Left lung (tissue), 10 donors: ENCODE results near the gene TMEM43. TPM values are rescaled to one million over a fixed set of nuclear protein-coding genes. Genes with fewer than 3 reads are reported as not detected.
A peak's percentile ranks its signal among the peaks of the same experiment; 100 is the strongest.

Source experiments
- ATAC-seq: fragments of 200-7000 bp; cut with Tn5 transposase; one replicate; pipeline ENCODE4 v1.9.1; 2020; ENCODE audit warnings: moderate library complexity
- DNase-seq, 4 donors: peaks; one replicate each; pipeline ENCODE4 v3.0.0-alpha.2; 2013 to 2020
- H3K27ac ChIP-seq, 2 donors: fragments of 200-600 bp; sonication (generic) in 1 of 2; one replicate each; pipeline versions ENCODE4 v1.5.0 to v1.8.0; 2020 to 2021
- H3K27me3 ChIP-seq, 2 donors: fragments of 200-600 bp; sonication (generic) in 1 of 2; one replicate each; pipeline versions ENCODE4 v1.5.0 to v1.8.0; 2020 to 2021
- H3K36me3 ChIP-seq, 2 donors: fragments of 200-600 bp; sonication (generic) in 1 of 2; one replicate each; pipeline versions ENCODE4 v1.5.0 to v1.8.0; 2020 to 2021
- H3K4me1 ChIP-seq, 2 donors: fragments of 200-600 bp; one replicate each; pipeline ENCODE4 v1.8.0; 2021
- H3K4me3 ChIP-seq, 2 donors: fragments of 200-600 bp; sonication (generic) in 1 of 2; one replicate each; pipeline versions ENCODE4 v1.5.0 to v1.8.0; 2020 to 2021; ENCODE audit warnings: mild to moderate bottlenecking in 1 of 2
- H3K9me3 ChIP-seq, 2 donors: fragments of 200-600 bp; sonication (generic) in 1 of 2; one replicate each; pipeline versions ENCODE4 v1.5.0 to v1.8.0; 2020 to 2021
- intact Hi-C, 2 donors: fragments of 100-400 bp; cut with DNase I; formaldehyde crosslinking; loops; one replicate each; pipeline versions ENCODE4 v1.11.2 to v1.14.2; 2022
- polyA plus RNA-seq, 6 donors: library from polyadenylated mRNA; unstranded; fragments of 120-200 nt; gene quantifications; one replicate each; pipeline ENCODE4 v1.2.1, GENCODE V29; 2013; ENCODE audit not compliant: insufficient read length in 6 of 6
- total RNA-seq, 2 donors: library from RNA; stranded (reverse); fragmentation: NEBNext Ultra II Directional; extraction: Animal tissue kit (Norgen Biotek cat#: 25700); gene quantifications; one replicate each; pipeline ENCODE4 v1.2.1, GENCODE V29; 2021
- TF ChIP-seq, protein P1 (sequence below), 2 donors: fragments of 200-600 bp; sonication (generic) in 1 of 2; IDR thresholded peaks; one replicate each; pipeline versions ENCODE4 v1.5.0 to v1.8.0; 2021; ENCODE audit warnings: antibody characterized with exemption in 2 of 2
- donor health status: DM: no; HTN: yes; CAD: no.
- donor health status: DM: no; HTN: no; CAD: no.

The TMEM43 gene
- total and polyA plus RNA-seq, 8 donors: 62.2 to 104 (median 64.3) TPM

DNA sequence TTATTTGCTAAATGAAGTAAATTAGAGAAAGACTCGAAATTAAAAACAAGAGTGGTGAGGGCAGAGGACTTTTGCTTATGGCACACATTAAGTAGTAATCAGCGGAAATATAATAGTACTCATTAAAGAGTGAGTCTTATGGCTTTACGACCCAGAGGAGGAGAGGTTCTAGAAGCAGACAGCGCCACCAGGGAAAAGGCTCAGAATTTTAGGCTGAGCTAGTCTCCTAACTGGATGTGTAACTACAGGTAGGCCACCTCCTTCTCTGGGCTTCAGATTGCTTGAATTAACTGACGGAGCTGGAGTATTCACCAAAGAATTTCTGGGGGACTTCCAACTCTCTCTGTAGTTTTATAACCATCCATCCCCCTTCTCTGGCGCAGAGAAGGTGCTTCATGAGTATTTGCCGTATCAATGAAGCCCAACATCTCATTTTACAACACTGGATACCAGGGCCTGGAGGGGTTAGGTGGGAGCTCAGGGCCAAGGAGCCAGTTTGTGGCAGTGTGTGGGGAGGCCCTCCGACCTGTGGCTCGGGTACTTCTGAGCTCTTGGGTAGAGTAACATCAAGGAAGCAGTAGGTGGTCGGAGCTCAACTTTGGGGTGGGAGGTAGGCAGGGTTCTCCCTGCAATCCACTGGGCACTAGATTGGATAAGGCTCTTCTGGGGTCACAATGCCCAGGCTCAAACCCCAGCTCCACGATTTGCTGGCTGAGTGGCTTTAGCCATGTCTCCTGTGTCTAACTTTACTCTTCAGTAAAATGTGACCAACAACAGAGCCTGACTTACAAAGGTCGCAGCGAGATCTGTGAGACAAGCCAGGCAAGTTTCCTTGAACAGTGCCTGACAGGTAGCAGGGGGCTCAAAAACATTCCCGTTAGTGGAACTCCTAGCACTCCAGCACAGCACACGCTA lies 1.3 kb upstream of the TMEM43 start:
- intact Hi-C loops: no loop called here
- TF ChIP-seq, protein P1, sequence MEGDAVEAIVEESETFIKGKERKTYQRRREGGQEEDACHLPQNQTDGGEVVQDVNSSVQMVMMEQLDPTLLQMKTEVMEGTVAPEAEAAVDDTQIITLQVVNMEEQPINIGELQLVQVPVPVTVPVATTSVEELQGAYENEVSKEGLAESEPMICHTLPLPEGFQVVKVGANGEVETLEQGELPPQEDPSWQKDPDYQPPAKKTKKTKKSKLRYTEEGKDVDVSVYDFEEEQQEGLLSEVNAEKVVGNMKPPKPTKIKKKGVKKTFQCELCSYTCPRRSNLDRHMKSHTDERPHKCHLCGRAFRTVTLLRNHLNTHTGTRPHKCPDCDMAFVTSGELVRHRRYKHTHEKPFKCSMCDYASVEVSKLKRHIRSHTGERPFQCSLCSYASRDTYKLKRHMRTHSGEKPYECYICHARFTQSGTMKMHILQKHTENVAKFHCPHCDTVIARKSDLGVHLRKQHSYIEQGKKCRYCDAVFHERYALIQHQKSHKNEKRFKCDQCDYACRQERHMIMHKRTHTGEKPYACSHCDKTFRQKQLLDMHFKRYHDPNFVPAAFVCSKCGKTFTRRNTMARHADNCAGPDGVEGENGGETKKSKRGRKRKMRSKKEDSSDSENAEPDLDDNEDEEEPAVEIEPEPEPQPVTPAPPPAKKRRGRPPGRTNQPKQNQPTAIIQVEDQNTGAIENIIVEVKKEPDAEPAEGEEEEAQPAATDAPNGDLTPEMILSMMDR (IDR thresholded peaks at IDR 0.05): no peak
- Histone ChIP-seq H3K27me3 (no peaks in the 10 kb centered on the region), H3K9me3 (no peaks in the 10 kb centered on the region), H3K4me1 (peaks cover 19 to 41% of the 10 kb centered on the region in 2 donors), H3K4me3 (peak overlapping the region; percentile 89 to 96), H3K36me3 (peaks cover 0 to 22% of the 10 kb centered on the region in 2 donors), H3K27ac (peak overlapping the region; percentile 94 to 97)
- DNase-seq (peak in 1 of 4 donors; percentile 33), ATAC-seq (no peak)

DNA sequence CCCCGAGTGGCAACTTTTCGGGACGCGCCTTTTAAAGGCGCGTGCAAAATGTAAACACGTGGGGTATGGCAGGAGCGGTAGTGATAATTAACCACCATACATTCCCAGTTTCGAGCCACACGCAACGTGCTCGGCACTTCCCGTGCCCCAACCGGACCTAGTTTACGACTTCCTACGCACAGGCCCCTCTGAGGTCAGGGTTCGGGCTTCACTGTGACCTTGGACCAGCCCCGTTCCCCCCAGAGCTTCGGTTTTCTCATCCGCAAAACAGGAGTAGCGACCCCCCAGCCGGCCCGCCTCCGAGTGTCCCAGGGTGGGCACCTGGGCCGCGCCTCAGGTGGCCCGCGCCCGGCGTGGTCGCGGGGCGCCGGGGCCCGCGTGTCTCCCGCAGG lies 633 bp upstream of the TMEM43 start:
- H3K4me3 ChIP-seq: peak overlapping the region; percentile 89 to 96
- ATAC-seq (peak; percentile 36), DNase-seq (peak in 3 of 4 donors; percentile 31 to 78 (median 44))
- TF ChIP-seq, protein P1 (IDR thresholded peaks at IDR 0.05): no peak
- H3K27me3 ChIP-seq: no peaks in the 10 kb centered on the region
- H3K27ac ChIP-seq: peak overlapping the region; percentile 94 to 97
- intact Hi-C loops: no loop called here
- peaks cover 0 to 29% of the 10 kb centered on the region in 2 donors for H3K36me3 ChIP-seq
- peaks cover 19 to 41% of the 10 kb centered on the region in 2 donors for H3K4me1 ChIP-seq
- no peaks in the 10 kb centered on the region for H3K9me3 ChIP-seq

DNA sequence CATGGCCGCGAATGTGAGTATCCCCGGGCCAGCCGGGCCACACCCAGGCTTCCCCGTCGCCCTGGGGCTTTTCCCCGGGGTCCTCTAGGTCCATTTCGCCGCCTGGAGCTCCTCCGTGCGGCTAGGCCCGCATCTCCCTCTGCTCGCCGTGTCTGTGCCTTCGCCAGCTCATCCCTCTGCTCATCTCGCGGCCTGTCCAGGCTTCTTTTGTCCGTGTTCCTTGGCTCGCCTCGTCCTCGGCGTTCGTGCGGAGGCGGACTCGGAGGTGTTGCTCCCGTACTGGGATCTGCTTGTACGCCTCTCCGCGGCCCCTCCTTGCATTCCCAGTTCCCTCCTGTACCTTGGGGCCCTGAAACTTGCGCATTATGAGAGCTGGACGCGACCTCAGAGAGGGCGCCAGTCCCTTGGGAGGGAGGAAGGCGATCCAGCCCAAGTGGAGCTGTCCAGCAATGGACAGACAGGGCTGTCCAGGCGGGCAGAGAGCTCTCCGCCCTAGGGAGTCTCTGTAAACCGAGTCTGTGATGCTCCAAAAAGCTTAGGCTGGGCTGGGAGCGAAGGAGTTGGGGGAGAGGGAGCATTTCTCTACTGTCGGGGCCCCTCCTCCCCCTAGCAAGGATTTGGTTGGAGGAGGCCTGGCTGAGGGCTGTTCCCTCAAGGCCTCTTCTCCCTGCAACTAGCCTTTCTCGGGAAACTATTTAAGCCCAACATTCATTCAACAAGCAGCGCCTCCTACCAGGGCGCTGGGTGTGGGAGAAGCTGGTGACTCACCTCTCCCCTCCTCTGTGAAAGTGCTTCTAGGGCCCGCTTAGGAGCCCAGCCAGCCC lies 553 bp downstream of the TMEM43 start:
- peaks cover 3 to 41% of the 10 kb centered on the region in 2 donors for H3K36me3 ChIP-seq
- no peaks in the 10 kb centered on the region for H3K27me3 ChIP-seq
- H3K4me3 ChIP-seq: peak overlapping the region; percentile 89 to 96
- intact Hi-C loops: no loop called here
- H3K4me1 ChIP-seq: peaks cover 19 to 41% of the 10 kb centered on the region in 2 donors
- DNase-seq: peak in 2 of 4 donors; percentile 65 to 88
- TF ChIP-seq, protein P1 (IDR thresholded peaks at IDR 0.05): no peak
- ATAC-seq: peak; percentile 74
- peak overlapping the region; percentile 94 to 97 for H3K27ac ChIP-seq
- H3K9me3 ChIP-seq: no peaks in the 10 kb centered on the region

DNA sequence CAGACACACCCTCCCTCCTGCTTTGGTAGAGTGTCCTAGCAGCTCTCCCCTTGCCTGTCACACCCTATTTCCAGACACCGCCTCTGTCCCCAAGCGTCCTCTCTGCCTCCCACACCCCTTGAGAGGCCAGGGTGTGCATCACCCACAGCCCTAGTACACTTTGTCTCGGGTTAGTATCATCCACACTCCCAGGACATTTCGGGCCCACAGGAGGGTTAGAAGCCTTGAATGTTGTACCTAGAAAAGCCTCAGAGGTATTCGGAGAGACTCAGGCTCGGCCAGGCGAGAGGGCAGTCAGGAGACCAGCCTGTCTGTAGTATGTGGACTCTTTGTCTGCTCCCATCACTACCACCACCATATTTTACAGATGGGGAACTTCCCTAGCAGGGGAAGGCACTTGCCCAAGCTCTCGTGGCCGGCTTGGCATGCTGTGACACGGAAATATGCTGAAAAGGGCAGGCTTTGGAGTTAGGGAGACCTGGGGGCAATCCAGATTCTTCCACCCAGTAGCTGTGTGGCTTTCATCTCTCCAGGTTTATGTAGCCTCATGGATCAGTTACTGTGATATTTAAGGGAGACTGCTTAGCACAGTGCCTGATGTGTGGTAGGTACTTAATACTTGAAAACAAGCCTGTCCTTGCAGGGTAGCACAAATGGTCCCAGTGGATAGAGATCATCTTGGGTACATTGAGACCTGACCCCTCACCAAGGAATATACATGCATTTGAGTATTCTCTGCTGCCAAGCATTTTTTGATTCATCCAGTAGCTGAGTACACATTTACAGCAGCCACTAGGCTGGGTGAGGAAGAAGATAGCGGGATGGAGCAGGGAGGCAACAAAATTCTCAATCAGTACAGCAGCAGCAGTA lies 1.4 kb downstream of the TMEM43 start:
- Histone ChIP-seq H3K4me1 (peaks cover 19 to 41% of the 10 kb centered on the region in 2 donors), H3K36me3 (peaks cover 3 to 43% of the 10 kb centered on the region in 2 donors), H3K27ac (peak overlapping the region; percentile 94 to 97), H3K9me3 (no peaks in the 10 kb centered on the region), H3K27me3 (no peaks in the 10 kb centered on the region), H3K4me3 (peak overlapping the region; percentile 89 to 96)
- DNase-seq: no peak
- no peak for ATAC-seq
- intact Hi-C loops: no loop called here
- TF ChIP-seq, protein P1 (IDR thresholded peaks at IDR 0.05): no peak
